Upper lobe of right lung (tissue), 1 donor: ENCODE results near the gene BLCAP. TPM values are rescaled to one million over a fixed set of nuclear protein-coding genes. Genes with fewer than 3 reads are reported as not detected.

Experiments used
- ATAC-seq: fragments of 200-7000 bp; cut with Tn5 transposase; one replicate; pipeline ENCODE4 v1.9.1; 2020; ENCODE audit warnings: mild to moderate bottlenecking, moderate library complexity
- DNase-seq: peaks from one replicate; pipeline ENCODE4 v3.0.0-alpha.2; 2020
- H3K27ac ChIP-seq: fragments of 200-600 bp; one replicate; pipeline ENCODE4 v1.8.0; 2022
- H3K27me3 ChIP-seq: fragments of 200-600 bp; one replicate; pipeline ENCODE4 v1.8.0; 2022; ENCODE audit warnings: mild to moderate bottlenecking
- H3K36me3 ChIP-seq: fragments of 200-600 bp; one replicate; pipeline ENCODE4 v1.8.0; 2022
- H3K4me1 ChIP-seq: fragments of 200-600 bp; one replicate; pipeline ENCODE4 v1.8.0; 2022
- H3K4me3 ChIP-seq: fragments of 200-600 bp; one replicate; pipeline ENCODE4 v1.8.0; 2022; ENCODE audit warnings: mild to moderate bottlenecking
- H3K9me3 ChIP-seq: fragments of 200-600 bp; one replicate; pipeline ENCODE4 v1.8.0; 2022
- intact Hi-C: fragments of 100-400 bp; cut with DNase I; formaldehyde crosslinking; loops from one replicate; pipeline ENCODE4 v1.11.0; 2022
- total RNA-seq: library from RNA; stranded (reverse); fragmentation: NEBNext Ultra II Directional; extraction: Animal tissue kit (Norgen Biotek cat#: 25700); gene quantifications from one replicate; pipeline ENCODE4 v1.2.1, GENCODE V29; 2021
- TF ChIP-seq, protein P1 (sequence below): fragments of 200-600 bp; IDR thresholded peaks from one replicate; pipeline ENCODE4 v1.8.0; 2022; ENCODE audit warnings: antibody characterized with exemption
- donor health status: DM: no; HTN: yes; CAD: no; lungs with severe emphysema.

BLCAP gene
- total RNA-seq, 1 donor from 2014 or later = 74.8 TPM

DNA sequence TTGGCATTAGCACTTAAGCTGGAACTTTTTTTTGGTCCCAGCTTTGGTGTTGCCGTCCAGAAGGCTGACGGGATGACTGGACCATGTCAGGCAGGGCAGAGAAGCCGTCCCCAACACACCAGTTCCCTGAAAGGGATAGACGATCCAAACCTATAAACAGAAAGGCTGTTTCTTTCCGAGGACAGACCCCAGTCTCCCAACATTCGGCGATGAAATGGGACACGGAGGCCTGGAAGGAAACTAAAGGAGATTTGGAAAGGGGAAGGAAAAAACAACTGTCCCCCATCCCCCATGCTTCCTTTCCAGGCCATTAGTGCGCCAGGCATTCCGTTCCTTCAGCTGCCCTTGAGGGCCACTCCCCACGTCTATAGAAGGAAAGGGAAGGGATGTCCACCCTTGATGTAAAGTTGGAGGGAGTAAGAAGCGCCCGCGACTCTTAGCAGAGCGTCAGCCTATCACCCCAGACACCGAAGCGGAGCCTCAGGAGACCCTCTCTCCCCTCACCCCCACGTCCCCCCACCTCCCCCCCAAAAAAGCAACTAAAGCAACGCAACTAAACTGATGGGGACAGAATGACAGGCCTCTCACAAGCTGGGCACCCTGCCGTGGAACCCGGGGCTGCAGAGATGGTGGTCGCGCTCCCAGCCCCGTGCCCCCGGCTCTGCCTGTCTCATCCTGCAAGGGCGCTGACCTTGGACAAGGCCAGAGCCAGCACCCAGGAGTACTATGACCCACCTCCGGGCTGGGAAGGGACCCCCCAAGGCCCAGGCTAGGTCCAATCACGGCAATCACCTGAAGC, 638 bp downstream of the BLCAP start:
- peak; percentile 43 for ATAC-seq
- peak overlapping the region; percentile 100 for H3K27ac ChIP-seq
- H3K4me3 ChIP-seq = peak overlapping the region; percentile 90
- peaks cover 29% of the 10 kb centered on the region for H3K4me1 ChIP-seq
- H3K9me3 ChIP-seq = no peaks in the 10 kb centered on the region
- TF ChIP-seq, protein P1, sequence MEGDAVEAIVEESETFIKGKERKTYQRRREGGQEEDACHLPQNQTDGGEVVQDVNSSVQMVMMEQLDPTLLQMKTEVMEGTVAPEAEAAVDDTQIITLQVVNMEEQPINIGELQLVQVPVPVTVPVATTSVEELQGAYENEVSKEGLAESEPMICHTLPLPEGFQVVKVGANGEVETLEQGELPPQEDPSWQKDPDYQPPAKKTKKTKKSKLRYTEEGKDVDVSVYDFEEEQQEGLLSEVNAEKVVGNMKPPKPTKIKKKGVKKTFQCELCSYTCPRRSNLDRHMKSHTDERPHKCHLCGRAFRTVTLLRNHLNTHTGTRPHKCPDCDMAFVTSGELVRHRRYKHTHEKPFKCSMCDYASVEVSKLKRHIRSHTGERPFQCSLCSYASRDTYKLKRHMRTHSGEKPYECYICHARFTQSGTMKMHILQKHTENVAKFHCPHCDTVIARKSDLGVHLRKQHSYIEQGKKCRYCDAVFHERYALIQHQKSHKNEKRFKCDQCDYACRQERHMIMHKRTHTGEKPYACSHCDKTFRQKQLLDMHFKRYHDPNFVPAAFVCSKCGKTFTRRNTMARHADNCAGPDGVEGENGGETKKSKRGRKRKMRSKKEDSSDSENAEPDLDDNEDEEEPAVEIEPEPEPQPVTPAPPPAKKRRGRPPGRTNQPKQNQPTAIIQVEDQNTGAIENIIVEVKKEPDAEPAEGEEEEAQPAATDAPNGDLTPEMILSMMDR = no peak
- H3K36me3 ChIP-seq = no peaks in the 10 kb centered on the region
- intact Hi-C loops = loop anchor here (5.0 kb wide), 1 partner anchor 260 kb away; no protein-coding TSS in a partner anchor
- peak; percentile 69 for DNase-seq
- H3K27me3 ChIP-seq = no peaks in the 10 kb centered on the region

DNA sequence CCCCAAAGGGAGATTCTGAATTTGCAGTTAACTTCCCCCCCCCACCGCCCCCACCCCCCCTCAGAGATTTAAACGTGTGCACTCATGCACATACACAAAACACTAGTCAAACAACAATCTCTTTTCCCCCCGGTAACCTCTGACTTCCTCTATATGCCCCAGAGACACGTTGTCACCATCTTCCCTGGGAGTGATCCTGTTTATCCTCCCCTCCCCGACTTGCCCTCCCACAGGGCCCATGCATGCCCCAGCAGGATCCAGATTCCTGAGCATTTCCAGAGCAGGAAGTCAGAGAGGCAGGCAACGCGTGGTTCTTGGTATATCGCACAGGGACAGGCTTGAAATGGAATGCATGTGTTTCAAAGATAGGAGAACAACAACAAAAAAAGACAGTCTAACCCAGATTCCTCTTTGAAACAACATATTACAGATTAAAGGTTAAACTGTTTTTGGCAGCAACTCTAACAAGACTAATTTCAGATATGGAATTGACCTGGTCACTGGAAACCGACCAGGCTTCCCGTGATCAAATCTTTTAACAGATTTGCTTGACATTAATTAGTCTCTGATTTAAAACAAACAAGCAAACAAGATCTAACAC, 1.3 kb downstream of the BLCAP start:
- peaks cover 32% of the 10 kb centered on the region for H3K4me1 ChIP-seq
- intact Hi-C loops = loop anchor here (5.0 kb wide), 1 partner anchor 259 kb away; no protein-coding TSS in a partner anchor
- no peak for ATAC-seq

DNA sequence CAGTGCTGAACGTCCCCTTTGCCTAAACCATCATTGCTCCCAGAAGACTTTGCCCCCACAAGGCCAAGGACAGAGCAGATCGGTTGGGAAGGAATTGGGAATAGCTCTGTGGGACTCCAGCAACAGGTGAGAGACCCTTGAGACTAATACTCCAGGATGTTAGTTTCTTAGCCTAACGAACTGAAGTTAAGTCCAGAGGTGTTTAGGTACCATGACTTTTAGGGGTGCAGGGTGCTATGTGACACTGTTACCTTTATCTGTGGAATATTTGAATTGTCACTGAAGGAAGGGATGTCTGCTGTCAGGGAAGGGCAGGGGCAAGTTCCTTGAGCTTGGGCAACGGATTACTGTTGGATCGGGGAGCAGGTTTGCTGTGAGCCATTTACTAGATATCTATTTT, 1.9 kb downstream of the BLCAP start:
- TF ChIP-seq, protein P1 = no peak
- Histone ChIP-seq H3K9me3 (no peaks in the 10 kb centered on the region), H3K36me3 (no peaks in the 10 kb centered on the region), H3K27ac (peak overlapping the region; percentile 6), H3K4me1 (peaks cover 35% of the 10 kb centered on the region), H3K4me3 (peak overlapping the region; percentile 90), H3K27me3 (no peaks in the 10 kb centered on the region)
- DNase-seq (no peak), ATAC-seq (no peak)
- intact Hi-C loops = loop anchor here (5.0 kb wide), 1 partner anchor 259 kb away; no protein-coding TSS in a partner anchor

More for the DNA sequence above, 1.3 kb downstream of the BLCAP start:
- no peaks in the 10 kb centered on the region for H3K9me3 ChIP-seq
- no peaks in the 10 kb centered on the region for H3K36me3 ChIP-seq
- TF ChIP-seq, protein P1 = no peak
- H3K4me3 ChIP-seq = peak overlapping the region; percentile 90
- peak overlapping the region; percentile 100 for H3K27ac ChIP-seq
- DNase-seq = no peak
- no peaks in the 10 kb centered on the region for H3K27me3 ChIP-seq

DNA sequence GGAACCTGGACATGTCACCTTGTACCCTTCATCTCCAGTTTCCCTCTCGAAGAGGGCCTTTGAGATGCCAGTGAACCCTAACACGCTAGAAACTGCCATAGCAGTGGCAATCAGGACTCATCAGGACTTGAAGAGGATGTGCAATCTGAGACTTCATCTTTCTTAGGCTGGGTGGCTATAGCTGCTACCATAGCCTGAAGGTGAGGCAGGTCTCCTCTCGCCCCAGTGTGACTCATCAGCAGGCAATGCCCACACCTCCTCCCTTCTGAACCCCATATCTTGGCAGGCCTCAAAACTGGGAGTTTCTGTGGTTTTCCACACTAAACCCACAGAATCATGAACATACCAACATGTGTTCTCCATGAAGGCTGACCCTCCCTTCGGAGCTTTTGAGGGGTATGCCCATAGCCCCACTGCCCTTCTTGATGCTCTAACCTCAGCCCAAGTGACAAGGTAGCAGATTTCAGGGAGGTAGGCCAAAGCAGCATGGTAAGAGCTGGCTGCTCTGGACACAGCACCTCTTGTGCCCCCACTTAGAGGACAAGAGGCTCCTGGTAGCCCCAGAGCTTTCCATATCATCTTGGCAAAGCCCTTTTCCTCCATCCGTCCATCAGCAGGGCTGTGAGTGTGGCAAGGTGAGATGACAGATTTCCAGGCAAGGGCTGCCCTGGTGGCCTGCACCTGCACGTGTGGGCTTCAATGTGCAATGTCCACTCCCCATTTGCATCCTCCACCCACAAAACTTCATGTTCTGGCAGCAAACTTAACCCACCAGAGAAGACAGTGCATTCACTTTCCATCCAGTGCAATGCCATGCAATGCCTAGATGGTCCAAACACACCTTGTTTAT, 2.6 kb downstream of the BLCAP start:
- Histone ChIP-seq H3K4me1 (peaks cover 42% of the 10 kb centered on the region), H3K4me3 (no peak overlapping the region), H3K9me3 (no peaks in the 10 kb centered on the region), H3K36me3 (no peaks in the 10 kb centered on the region), H3K27me3 (no peaks in the 10 kb centered on the region), H3K27ac (peak overlapping the region; percentile 4)
- ATAC-seq (no peak), DNase-seq (no peak)
- TF ChIP-seq, protein P1 = no peak
- intact Hi-C loops = loop anchor here (5.0 kb wide), 1 partner anchor 258 kb away; no protein-coding TSS in a partner anchor

DNA sequence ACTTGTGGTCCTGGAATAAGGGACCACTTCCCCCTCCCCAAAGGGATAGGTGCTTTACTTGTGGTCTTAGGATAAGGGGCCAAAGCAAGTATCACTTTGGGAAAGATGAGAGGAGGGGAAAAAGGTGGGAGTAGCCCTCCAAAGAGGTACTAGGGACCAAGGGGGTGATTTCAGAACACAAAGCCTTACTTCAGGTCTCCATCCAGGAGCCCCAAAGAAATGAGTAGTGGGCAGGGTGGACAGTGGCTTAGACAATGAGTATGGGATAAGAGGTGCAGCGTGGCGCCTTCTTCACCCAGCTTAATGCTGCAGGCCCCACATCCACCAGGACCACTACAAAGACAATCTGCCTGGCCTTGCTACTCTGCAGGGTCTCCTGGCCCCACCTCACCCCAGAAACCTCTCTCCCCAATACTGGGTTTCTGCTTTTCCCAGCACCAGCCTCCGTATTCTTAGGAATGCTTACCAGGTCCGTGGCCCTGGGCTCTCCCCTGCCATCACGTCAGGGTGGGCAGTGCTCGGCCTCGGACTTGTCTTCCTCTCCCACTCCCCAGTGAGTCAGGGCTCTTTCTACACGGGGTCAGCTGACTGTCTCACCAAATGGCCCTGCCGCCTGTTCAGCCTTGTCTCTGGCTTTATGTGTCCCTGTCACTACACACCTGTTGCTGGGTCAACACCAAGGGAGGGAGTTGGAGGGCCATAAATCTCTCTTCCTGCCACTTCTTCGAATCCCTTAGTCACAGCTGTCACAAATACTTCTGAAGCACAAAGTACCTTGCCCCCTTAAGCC, 3.6 kb downstream of the BLCAP start:
- intact Hi-C loops = no loop called here
- TF ChIP-seq, protein P1 = no peak
- Histone ChIP-seq H3K9me3 (no peaks in the 10 kb centered on the region), H3K27ac (no peak overlapping the region), H3K27me3 (no peaks in the 10 kb centered on the region), H3K36me3 (no peaks in the 10 kb centered on the region), H3K4me3 (no peak overlapping the region), H3K4me1 (peaks cover 50% of the 10 kb centered on the region)
- DNase-seq (no peak), ATAC-seq (no peak)
